GM12892 (cell line): ENCODE data around the gene TCFL5.

ENCODE experiments used
- DNase-seq: peaks from one replicate; pipeline ENCODE4 v3.0.0; 2011; ENCODE audit not compliant: insufficient read length
- FAIRE-seq: peaks from 2 replicates; lab custom pipeline; 2011; peaks lifted over from hg19 to GRCh38; lab: Jason Lieb, UNC
- POLR2A ChIP-seq: IDR thresholded peaks from 2 replicates; pipeline ENCODE4 v1.6.1; 2011; ENCODE audit warnings: low read depth, low read length, control low read depth
- POLR2AphosphoS5 ChIP-seq: IDR thresholded peaks from 2 replicates; pipeline ENCODE4 v1.6.1; 2011; ENCODE audit warnings: low read depth, low read length, control low read depth
- TAF1 ChIP-seq: IDR thresholded peaks from 2 replicates; pipeline ENCODE4 v1.6.1; 2011; ENCODE audit warnings: low read depth, mild to moderate bottlenecking, control low read depth, low read length, borderline replicate concordance

The TCFL5 gene

GRCh38 chr20:62900692-62901584 is 39.3 kb upstream of the TCFL5 start:
- FAIRE-seq (no peak), DNase-seq (no peak)
- TF ChIP-seq POLR2A: peak; percentile 43
- no peak for TF ChIP-seq TAF1
- no peak for TF ChIP-seq POLR2AphosphoS5

GRCh38 chr20:62900052-62900691 is 38.5 kb upstream of the TCFL5 start:
- FAIRE-seq (peak; percentile 91), DNase-seq (peak; percentile 89)
- TF ChIP-seq POLR2AphosphoS5: no peak
- TF ChIP-seq TAF1: no peak
- no peak for TF ChIP-seq POLR2A

GRCh38 chr20:62899633-62900051 is 38.0 kb upstream of the TCFL5 start:
- FAIRE-seq: no peak
- TF ChIP-seq POLR2A: no peak
- no peak for TF ChIP-seq POLR2AphosphoS5
- no peak for TF ChIP-seq TAF1
- no peak for DNase-seq

GRCh38 chr20:62898970-62899632 is 37.5 kb upstream of the TCFL5 start:
- FAIRE-seq (no peak), DNase-seq (peak; percentile 66)
- TF ChIP-seq POLR2AphosphoS5: peak; percentile 10; the same call in 1 of the 2 replicates
- TF ChIP-seq POLR2A: no peak
- TF ChIP-seq TAF1: no peak

- FAIRE-seq (no peak), DNase-seq (no peak)
- TF ChIP-seq TAF1 (no peak), POLR2A (no peak), POLR2AphosphoS5 (no peak)
These were observed 36.7 kb upstream of the TCFL5 start for GRCh38 chr20:62898093-62898964.

- TF ChIP-seq POLR2AphosphoS5: no peak
- no peak for TF ChIP-seq TAF1
- FAIRE-seq: no peak
- no peak for DNase-seq
These were observed 36.0 kb upstream of the TCFL5 start for GRCh38 chr20:62897666-62898065.

- DNase-seq: no peak
- no peak for FAIRE-seq
- TF ChIP-seq POLR2AphosphoS5: no peak
- no peak for TF ChIP-seq TAF1
- TF ChIP-seq POLR2A: no peak
These were observed 34.9 kb upstream of the TCFL5 start for GRCh38 chr20:62896526-62896925.

GRCh38 chr20:62895539-62895938 is 33.9 kb upstream of the TCFL5 start:
- TF ChIP-seq POLR2AphosphoS5 (no peak), TAF1 (no peak), POLR2A (no peak)
- no peak for DNase-seq
- no peak for FAIRE-seq

- TF ChIP-seq POLR2AphosphoS5: no peak
- no peak for TF ChIP-seq TAF1
- no peak for TF ChIP-seq POLR2A
- DNase-seq (no peak), FAIRE-seq (no peak)
These were observed 32.6 kb upstream of the TCFL5 start for GRCh38 chr20:62894261-62894660.

GRCh38 chr20:62893700-62894099 is 32.1 kb upstream of the TCFL5 start:
- no peak for FAIRE-seq
- TF ChIP-seq POLR2AphosphoS5: no peak
- no peak for TF ChIP-seq TAF1
- no peak for TF ChIP-seq POLR2A
- DNase-seq: no peak
